GM10266 (cell line): ENCODE measurements around the gene PGBD2.

Experiments used
- DNase-seq: peaks from one replicate; pipeline ENCODE4 v3.0.0; 2012; ENCODE audit errors: extremely low spot score
- CTCF ChIP-seq: IDR thresholded peaks from 2 replicates; pipeline ENCODE4 v1.5.1; 2012; ENCODE audit warnings: mild to moderate bottlenecking, low read depth; ENCODE audit not compliant: control insufficient read depth, insufficient read depth; ENCODE audit errors: missing control alignments

Gene PGBD2

GRCh38 chr1:248906009-248906752 is at the start of gene PGBD2:
PGBD2 (plus strand) TSS chr1:248906235; CDS start chr1:248913863, 7,628 bp downstream.
- peak; percentile 88 for TF ChIP-seq CTCF
- peak; percentile 98 for DNase-seq

- no peak for TF ChIP-seq CTCF
- no peak for DNase-seq
Measured at GRCh38 chr1:248857201-248857600, 48.8 kb upstream of the PGBD2 start.

- TF ChIP-seq CTCF: no peak
- DNase-seq: no peak
Measured at GRCh38 chr1:248857749-248858095, 48.3 kb upstream of the PGBD2 start.

GRCh38 chr1:248858096-248858890 is 47.7 kb upstream of the PGBD2 start:
- peak; percentile 81 for DNase-seq
- peak; percentile 73 for TF ChIP-seq CTCF

- DNase-seq: peak; percentile 97
- TF ChIP-seq CTCF: no peak
Measured at GRCh38 chr1:248858891-248859889, 46.8 kb upstream of the PGBD2 start, which contains the start of gene ZNF692. ZNF692 (minus strand) TSS chr1:248859085; CDS start chr1:248858309, 776 bp downstream.

- TF ChIP-seq CTCF: no peak
- DNase-seq: no peak
Measured at GRCh38 chr1:248860007-248860406, 46.0 kb upstream of the PGBD2 start.
